Measurements from ENCODE around the gene DLEC1.
A peak's percentile ranks its signal among the peaks of the same experiment; 100 is the strongest.

DLEC1 gene

GRCh38 chr3:38039101-38039898, at the start of gene DLEC1:
Gene DLEC1 (plus strand): TSS chr3:38039208. CDS start chr3:38039226, 18 bp downstream.
- peak; percentile 84 for TF ChIP-seq EZH2 (IDR thresholded peaks at IDR 0.05; ENCODE audit: borderline replicate concordance, low read depth, low read length, severe bottlenecking)
- no peak for TF ChIP-seq CTCF (IDR thresholded peaks at IDR 0.05; ENCODE audit: borderline replicate concordance, extremely low read depth, low read length, poor library complexity, severe bottlenecking)
- H4K20me1 ChIP-seq (ENCODE audit: insufficient read depth, low read length), result no peaks in the 10 kb centered on the region
- H3K4me1 ChIP-seq (ENCODE audit: insufficient read depth, low read length), result peaks cover 19% of the 10 kb centered on the region
- H3K9ac ChIP-seq (ENCODE audit: low read depth, low read length), result peak within 1 kb of the TSS; percentile 15
- peaks cover 20% of the 10 kb centered on the region for H3K27me3 ChIP-seq (ENCODE audit: insufficient read depth, low read length, poor library complexity)
- H3K27ac ChIP-seq (ENCODE audit: low read length), result no peak within 1 kb of the TSS
- H3K4me3 ChIP-seq (ENCODE audit: low read depth in 1 of 2, low read length in 2 of 2), result peak within 1 kb of the TSS in 1 of 2 experiments; percentile 56; a peak in 2 of 4 replicates
- H3K9me3 ChIP-seq (ENCODE audit: insufficient read depth, low read length, severe bottlenecking), result no peaks in the 10 kb centered on the region
- H3K4me2 ChIP-seq (ENCODE audit: insufficient read depth, low read length), result peak within 1 kb of the TSS; percentile 74
- H3K36me3 ChIP-seq (ENCODE audit: insufficient read depth, low read length), result no peaks in the 10 kb centered on the region
- DNase-seq, result peak; percentile 78
- peak; percentile 86 for ATAC-seq (ENCODE audit: insufficient read depth, low read depth)
- peak within 1 kb of the TSS; percentile 45 for H2AFZ ChIP-seq (ENCODE audit: low read depth, low read length)
- H3K79me2 ChIP-seq (ENCODE audit: insufficient read depth, low read length), result no peaks in the 10 kb centered on the region

- TF ChIP-seq CTCF (IDR thresholded peaks at IDR 0.05; ENCODE audit: borderline replicate concordance, extremely low read depth, low read length, poor library complexity, severe bottlenecking) (no peak), EZH2 (IDR thresholded peaks at IDR 0.05; ENCODE audit: borderline replicate concordance, low read depth, low read length, severe bottlenecking) (no peak)
These were observed 49.1 kb upstream of the DLEC1 start for GRCh38 chr3:37989821-37990480.

GRCh38 chr3:37990527-37990926, 48.5 kb upstream of the DLEC1 start, which contains the start of gene VILL:
Gene VILL (plus strand): TSS chr3:37990786. CDS start chr3:37993673, 2,887 bp downstream.
- Histone ChIP-seq H3K79me2 (ENCODE audit: insufficient read depth, low read length) (peaks cover 15% of the 10 kb centered on the region), H2AFZ (ENCODE audit: low read depth, low read length) (no peak within 1 kb of the TSS), H3K9ac (ENCODE audit: low read depth, low read length) (no peak within 1 kb of the TSS), H3K9me3 (ENCODE audit: insufficient read depth, low read length, severe bottlenecking) (no peaks in the 10 kb centered on the region), H3K4me1 (ENCODE audit: insufficient read depth, low read length) (peaks cover 21% of the 10 kb centered on the region), H4K20me1 (ENCODE audit: insufficient read depth, low read length) (no peaks in the 10 kb centered on the region), H3K27ac (ENCODE audit: low read length) (no peak within 1 kb of the TSS), H3K36me3 (ENCODE audit: insufficient read depth, low read length) (peaks cover 4% of the 10 kb centered on the region), H3K4me2 (ENCODE audit: insufficient read depth, low read length) (no peak within 1 kb of the TSS), H3K4me3 (ENCODE audit: low read depth in 1 of 2, low read length in 2 of 2) (no peak within 1 kb of the TSS), H3K27me3 (ENCODE audit: insufficient read depth, low read length, poor library complexity) (no peaks in the 10 kb centered on the region)
- no peak for DNase-seq
- no peak for ATAC-seq (ENCODE audit: insufficient read depth, low read depth)
- TF ChIP-seq CTCF (IDR thresholded peaks at IDR 0.05; ENCODE audit: borderline replicate concordance, extremely low read depth, low read length, poor library complexity, severe bottlenecking), result no peak
- TF ChIP-seq EZH2 (IDR thresholded peaks at IDR 0.05; ENCODE audit: borderline replicate concordance, low read depth, low read length, severe bottlenecking), result no peak

More at GRCh38 chr3:37989821-37990480, 49.1 kb upstream of the DLEC1 start:
- Histone ChIP-seq H3K79me2 (ENCODE audit: insufficient read depth, low read length) (peaks cover 9% of the 10 kb centered on the region), H3K36me3 (ENCODE audit: insufficient read depth, low read length) (peaks cover under 1% of the 10 kb centered on the region), H3K4me1 (ENCODE audit: insufficient read depth, low read length) (peaks cover 15% of the 10 kb centered on the region), H3K9me3 (ENCODE audit: insufficient read depth, low read length, severe bottlenecking) (no peaks in the 10 kb centered on the region), H4K20me1 (ENCODE audit: insufficient read depth, low read length) (no peaks in the 10 kb centered on the region), H3K9ac (ENCODE audit: low read depth, low read length) (no peak overlapping the region), H3K27me3 (ENCODE audit: insufficient read depth, low read length, poor library complexity) (no peaks in the 10 kb centered on the region), H3K27ac (ENCODE audit: low read length) (no peak overlapping the region), H2AFZ (ENCODE audit: low read depth, low read length) (no peak overlapping the region), H3K4me2 (ENCODE audit: insufficient read depth, low read length) (no peak overlapping the region), H3K4me3 (ENCODE audit: low read depth in 1 of 2, low read length in 2 of 2) (no peak overlapping the region)
- no peak for ATAC-seq (ENCODE audit: insufficient read depth, low read depth)
- no peak for DNase-seq
